AG09319 (cell line): ENCODE measurements around the gene SMARCC1.

Experiments
- DNase-seq: peaks from one replicate; pipeline ENCODE4 v3.0.0-alpha.2; 2010; ENCODE audit warnings: low read depth; ENCODE audit errors: extremely low read depth
- TF ChIP-seq, protein P1 (sequence below): IDR thresholded peaks from 2 replicates; pipeline ENCODE4 v1.5.1; 2011; ENCODE audit warnings: low read depth, mild to moderate bottlenecking, inconsistent platforms, low read length, moderate library complexity

The SMARCC1 gene

DNA sequence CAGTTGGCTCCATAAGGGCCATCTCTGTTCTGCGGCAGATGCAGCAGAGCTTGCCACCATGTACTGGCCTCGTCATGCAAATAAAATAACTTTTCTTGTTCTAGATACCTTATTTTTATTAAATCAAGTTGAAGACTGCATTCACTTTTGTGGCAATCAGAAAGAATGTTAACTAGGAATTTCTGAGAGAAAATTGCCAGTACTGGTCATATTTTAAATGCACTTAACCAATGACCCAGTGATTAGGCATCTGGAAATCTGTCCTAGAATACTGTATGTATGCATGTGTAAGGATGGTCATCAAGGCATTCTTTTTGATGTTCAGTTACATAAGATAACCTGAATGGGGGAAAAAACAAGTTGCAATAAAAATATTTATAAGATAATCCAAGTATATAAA, 168.8 kb downstream of the SMARCC1 start:
- TF ChIP-seq, protein P1, sequence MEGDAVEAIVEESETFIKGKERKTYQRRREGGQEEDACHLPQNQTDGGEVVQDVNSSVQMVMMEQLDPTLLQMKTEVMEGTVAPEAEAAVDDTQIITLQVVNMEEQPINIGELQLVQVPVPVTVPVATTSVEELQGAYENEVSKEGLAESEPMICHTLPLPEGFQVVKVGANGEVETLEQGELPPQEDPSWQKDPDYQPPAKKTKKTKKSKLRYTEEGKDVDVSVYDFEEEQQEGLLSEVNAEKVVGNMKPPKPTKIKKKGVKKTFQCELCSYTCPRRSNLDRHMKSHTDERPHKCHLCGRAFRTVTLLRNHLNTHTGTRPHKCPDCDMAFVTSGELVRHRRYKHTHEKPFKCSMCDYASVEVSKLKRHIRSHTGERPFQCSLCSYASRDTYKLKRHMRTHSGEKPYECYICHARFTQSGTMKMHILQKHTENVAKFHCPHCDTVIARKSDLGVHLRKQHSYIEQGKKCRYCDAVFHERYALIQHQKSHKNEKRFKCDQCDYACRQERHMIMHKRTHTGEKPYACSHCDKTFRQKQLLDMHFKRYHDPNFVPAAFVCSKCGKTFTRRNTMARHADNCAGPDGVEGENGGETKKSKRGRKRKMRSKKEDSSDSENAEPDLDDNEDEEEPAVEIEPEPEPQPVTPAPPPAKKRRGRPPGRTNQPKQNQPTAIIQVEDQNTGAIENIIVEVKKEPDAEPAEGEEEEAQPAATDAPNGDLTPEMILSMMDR, result no peak
- DNase-seq, result no peak

DNA sequence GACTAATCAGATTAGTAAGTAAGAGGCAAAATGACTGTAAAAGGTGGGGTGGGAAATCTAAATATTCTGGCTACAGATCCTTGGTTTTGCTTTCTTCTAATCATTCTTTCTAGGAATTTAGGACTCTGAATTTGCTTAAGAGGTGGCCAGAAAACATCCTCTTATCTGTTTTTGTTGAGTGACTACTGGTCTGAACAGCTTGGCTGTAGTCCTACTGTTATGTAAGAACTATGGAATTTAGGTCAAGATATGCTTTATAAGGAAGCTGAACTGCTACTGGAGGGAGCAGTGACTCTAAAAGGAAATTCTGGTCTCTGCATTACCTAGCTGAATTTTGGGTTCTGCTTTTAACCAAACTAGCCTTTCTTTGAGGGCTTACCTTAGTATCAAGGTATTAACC, 169.5 kb downstream of the SMARCC1 start:
- peak; percentile 1 for DNase-seq
- TF ChIP-seq, protein P1, result no peak

DNA sequence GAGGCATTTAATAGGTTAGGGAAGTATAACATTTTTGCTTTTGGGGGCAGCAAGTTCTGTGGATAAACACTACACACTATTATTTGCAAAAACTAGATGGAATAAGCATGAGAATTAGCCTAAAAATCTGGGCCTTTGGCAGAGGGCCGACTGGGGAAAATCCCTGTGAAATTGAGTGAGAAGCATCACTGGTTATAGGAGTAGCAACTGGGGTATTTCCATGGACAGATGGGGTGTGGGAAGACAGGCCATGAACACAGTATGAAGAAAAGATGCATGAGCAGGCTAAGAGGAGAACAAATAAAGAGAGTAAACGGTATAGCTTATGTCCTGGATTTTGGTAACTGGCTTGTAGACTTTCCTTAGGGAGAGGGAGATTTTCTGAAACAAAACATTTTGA, 170.1 kb downstream of the SMARCC1 start:
- TF ChIP-seq, protein P1, result no peak

DNA sequence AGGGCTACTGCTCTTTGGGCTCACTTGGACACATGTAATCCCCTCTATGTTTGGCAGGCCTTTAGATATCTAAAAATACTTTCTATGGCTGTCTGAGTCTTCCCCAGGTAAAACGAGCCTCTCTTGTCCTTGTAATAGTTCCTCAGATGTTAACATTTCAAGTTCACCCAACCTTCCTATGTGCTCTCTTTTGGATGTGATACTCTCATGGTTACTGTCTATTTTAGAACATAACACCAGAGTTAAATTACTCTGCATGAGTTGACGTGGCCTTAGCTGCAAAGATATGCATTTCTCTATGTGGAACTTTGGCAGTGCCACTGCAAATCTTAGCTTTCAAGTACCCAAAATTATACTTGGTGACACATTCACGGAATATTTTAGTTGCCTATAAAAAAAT, 171.1 kb downstream of the SMARCC1 start:
- TF ChIP-seq, protein P1, result no peak
- DNase-seq, result no peak

More for the DNA sequence above, 170.1 kb downstream of the SMARCC1 start:
- no peak for DNase-seq

DNA sequence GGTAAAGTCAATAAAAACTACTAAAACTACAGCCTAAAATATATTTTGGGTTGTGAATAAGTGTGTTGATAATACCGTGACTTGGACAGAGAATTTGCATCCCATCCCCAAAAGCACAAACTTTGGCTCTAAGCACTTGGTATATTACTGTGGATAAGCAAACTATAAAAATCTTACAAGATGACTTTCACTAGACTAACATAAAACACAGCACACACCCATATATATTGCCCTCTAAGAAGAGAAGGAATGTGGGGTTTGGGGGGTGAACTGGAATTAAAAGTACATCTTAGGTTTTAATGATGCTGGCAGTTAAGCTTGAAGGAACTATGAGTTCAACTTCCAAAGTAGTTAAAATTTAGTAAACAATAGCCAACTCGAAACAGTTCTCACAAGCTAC, 174.4 kb downstream of the SMARCC1 start:
- no peak for DNase-seq
- TF ChIP-seq, protein P1, result no peak

DNA sequence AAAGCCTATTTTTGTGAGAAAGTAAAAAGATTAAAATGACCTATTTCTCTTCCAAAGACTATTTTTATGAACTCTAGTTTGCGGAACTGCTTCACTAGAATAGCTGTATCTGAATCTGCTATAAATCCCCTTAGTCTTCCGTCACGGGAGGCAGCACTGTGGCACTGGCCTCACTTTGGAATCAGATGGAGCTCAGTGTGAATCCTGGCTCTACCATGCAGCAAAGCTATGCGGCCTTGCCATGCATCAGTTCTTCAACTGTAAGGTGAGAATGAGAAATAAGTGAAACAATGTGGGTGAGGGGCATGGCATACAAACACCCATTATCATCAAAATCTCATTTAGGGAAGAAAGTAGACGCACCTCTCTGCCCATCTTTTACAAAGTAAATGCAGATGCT, 175.5 kb downstream of the SMARCC1 start:
- TF ChIP-seq, protein P1, result no peak
- DNase-seq, result no peak

DNA sequence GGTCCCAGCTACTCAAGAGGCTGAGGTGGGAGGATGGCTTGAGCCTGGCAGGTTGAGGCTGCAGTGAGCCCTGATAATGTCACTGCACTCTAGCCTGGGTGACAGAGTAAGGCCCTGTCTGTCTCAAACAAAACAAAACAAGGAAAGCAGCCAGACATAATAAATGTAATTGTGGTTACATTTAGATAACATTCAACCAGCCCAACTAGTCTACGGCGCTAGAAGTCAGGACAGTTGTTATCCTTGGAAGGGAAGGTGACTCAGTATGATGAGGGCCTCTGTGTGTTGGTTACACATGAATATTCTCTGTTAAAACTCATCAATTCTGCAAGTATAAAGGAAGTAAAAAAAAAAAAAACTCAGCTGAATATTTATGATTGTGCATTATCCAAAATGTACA, 176.0 kb downstream of the SMARCC1 start:
- TF ChIP-seq, protein P1, result no peak
- no peak for DNase-seq

DNA sequence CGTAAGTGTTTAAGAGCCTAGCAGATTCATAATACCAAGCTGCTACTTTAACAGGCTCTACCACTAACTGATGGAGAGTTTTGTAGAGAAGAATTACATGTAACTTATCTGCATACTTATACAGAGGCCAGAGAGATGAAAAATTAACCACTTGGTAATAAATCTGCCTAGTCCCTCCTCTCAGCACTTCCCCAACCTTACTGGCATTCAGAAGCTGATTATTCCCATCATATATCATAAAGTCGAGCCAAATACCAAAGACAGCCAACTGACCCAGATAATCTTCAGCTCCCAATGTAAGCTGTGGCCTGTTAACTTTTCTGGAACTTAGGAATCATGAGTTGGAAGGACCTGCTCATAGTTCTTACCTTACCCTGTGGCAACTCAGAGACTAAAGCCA, 177.5 kb downstream of the SMARCC1 start:
- TF ChIP-seq, protein P1, result no peak
- DNase-seq, result no peak
